GDM1 (cell line): ENCODE results near the gene RAB42.
A peak's percentile ranks its signal among the peaks of the same experiment; 100 is the strongest.
"Not testable (repeated sequence)": the region's sequence is repeated elsewhere in the genome, so short reads cannot be mapped to it uniquely, and the experiment has no call there.

ENCODE experiments used
- DNase-seq: peaks from one replicate; lab custom pipeline; 2025; lab: John Stamatoyannopoulos, UW

RAB42 gene

GRCh38 chr1:28591708-28592320 is at the start of gene RAB42:
RAB42 (plus strand) TSS chr1:28592265; CDS start chr1:28592512, 247 bp downstream.
- no peak for DNase-seq

GRCh38 chr1:28545246-28545628 is 46.8 kb upstream of the RAB42 start:
- no peak for DNase-seq

- no peak for DNase-seq
Measured at GRCh38 chr1:28548318-28548717, 43.7 kb upstream of the RAB42 start.

GRCh38 chr1:28551381-28551780 is 40.7 kb upstream of the RAB42 start:
- no peak for DNase-seq

- peak; percentile 91 for DNase-seq
Measured at GRCh38 chr1:28552758-28553663, 39.1 kb upstream of the RAB42 start, which contains the start of gene TRNAU1AP. TRNAU1AP (plus strand) TSS chr1:28553085; CDS start chr1:28553111, 26 bp downstream.

GRCh38 chr1:28560886-28561285 is 31.2 kb upstream of the RAB42 start:
- no peak for DNase-seq

GRCh38 chr1:28564310-28564709 is 27.8 kb upstream of the RAB42 start:
- DNase-seq = no peak

- no peak for DNase-seq
Measured at GRCh38 chr1:28565040-28565439, 27.0 kb upstream of the RAB42 start.

GRCh38 chr1:28565726-28566125 is 26.3 kb upstream of the RAB42 start:
- DNase-seq = no peak

- DNase-seq = no peak
Measured at GRCh38 chr1:28566931-28567330, 25.1 kb upstream of the RAB42 start.

- no peak for DNase-seq
Measured at GRCh38 chr1:28571911-28572310, 20.2 kb upstream of the RAB42 start.

GRCh38 chr1:28572891-28573290 is 19.2 kb upstream of the RAB42 start:
- not testable (repeated sequence) for DNase-seq

- DNase-seq = no peak
Measured at GRCh38 chr1:28573564-28573963, 18.5 kb upstream of the RAB42 start.

- DNase-seq = no peak
Measured at GRCh38 chr1:28577052-28577678, 14.9 kb upstream of the RAB42 start.

- DNase-seq = no peak
Measured at GRCh38 chr1:28577738-28578536, 14.1 kb upstream of the RAB42 start.

GRCh38 chr1:28578696-28579218 is 13.3 kb upstream of the RAB42 start:
- DNase-seq = no peak

- DNase-seq = no peak
Measured at GRCh38 chr1:28579401-28579800, 12.7 kb upstream of the RAB42 start.

- DNase-seq = peak; percentile 17
Measured at GRCh38 chr1:28580722-28581530, 11.1 kb upstream of the RAB42 start.

- peak; percentile 95 for DNase-seq
Measured at GRCh38 chr1:28581531-28582247, 10.4 kb upstream of the RAB42 start.

GRCh38 chr1:28582248-28582615 is 9.8 kb upstream of the RAB42 start:
- no peak for DNase-seq
